PFSK-1 (cell line): ENCODE data around the gene IGF2BP2.

ENCODE experiments used
- FOXP2 ChIP-seq: optimal IDR thresholded peaks from 2 replicates; pipeline ENCODE3; 2011; ENCODE audit warnings: borderline replicate concordance, control low read depth, inconsistent platforms; ENCODE audit not compliant: insufficient read depth; ENCODE audit errors: extremely low read length, extremely low read depth
- POLR2AphosphoS5 ChIP-seq: IDR thresholded peaks from 2 replicates; pipeline ENCODE4 v1.6.1; 2012; ENCODE audit warnings: low read depth, mild to moderate bottlenecking, control low read depth, low read length, moderate library complexity
- SIN3A ChIP-seq: IDR thresholded peaks from 2 replicates; pipeline ENCODE4 v1.6.1; 2012; ENCODE audit warnings: mild to moderate bottlenecking, low read length, moderate library complexity, borderline replicate concordance; ENCODE audit not compliant: insufficient read depth
- TAF1 ChIP-seq: IDR thresholded peaks from 2 replicates; pipeline ENCODE4 v1.6.1; 2012; ENCODE audit warnings: low read length, control low read depth, borderline replicate concordance; ENCODE audit not compliant: insufficient read depth
- TF ChIP-seq, protein P1 (sequence below), 2 experiments: IDR thresholded peaks; 2 replicates each; pipeline versions ENCODE4 v1.6.1 to v1.8.0; 2011 to 2012; ENCODE audit warnings: low read depth in 2 of 2, low read length in 2 of 2, control low read depth in 1 of 2, inconsistent platforms in 1 of 2, mild to moderate bottlenecking in 1 of 2, moderate library complexity in 1 of 2; ENCODE audit not compliant: insufficient read depth in 1 of 2

DNA sequence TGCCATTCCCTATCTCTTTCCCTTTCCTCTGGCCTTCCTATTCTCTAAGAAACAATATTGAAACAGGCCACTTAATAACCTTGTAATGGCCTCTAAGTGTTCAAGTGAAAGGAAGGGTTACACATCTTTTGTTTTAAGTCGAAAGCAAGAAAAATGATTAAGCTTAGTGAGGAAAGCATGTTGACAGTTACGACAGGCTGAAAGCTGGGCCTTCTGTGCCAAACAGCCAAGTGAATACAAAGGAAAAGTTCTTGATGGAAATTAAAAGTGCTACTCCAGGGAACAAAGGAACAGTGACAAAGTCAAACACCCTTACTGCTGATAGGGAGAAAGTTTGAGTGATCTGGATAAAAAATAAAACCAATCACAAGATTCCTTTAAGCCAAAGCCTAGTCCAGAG is 184.5 kb downstream of the IGF2BP2 start:
- TF ChIP-seq POLR2AphosphoS5, result no peak
- no peak for TF ChIP-seq SIN3A
- TF ChIP-seq TAF1, result no peak
- TF ChIP-seq, protein P1, sequence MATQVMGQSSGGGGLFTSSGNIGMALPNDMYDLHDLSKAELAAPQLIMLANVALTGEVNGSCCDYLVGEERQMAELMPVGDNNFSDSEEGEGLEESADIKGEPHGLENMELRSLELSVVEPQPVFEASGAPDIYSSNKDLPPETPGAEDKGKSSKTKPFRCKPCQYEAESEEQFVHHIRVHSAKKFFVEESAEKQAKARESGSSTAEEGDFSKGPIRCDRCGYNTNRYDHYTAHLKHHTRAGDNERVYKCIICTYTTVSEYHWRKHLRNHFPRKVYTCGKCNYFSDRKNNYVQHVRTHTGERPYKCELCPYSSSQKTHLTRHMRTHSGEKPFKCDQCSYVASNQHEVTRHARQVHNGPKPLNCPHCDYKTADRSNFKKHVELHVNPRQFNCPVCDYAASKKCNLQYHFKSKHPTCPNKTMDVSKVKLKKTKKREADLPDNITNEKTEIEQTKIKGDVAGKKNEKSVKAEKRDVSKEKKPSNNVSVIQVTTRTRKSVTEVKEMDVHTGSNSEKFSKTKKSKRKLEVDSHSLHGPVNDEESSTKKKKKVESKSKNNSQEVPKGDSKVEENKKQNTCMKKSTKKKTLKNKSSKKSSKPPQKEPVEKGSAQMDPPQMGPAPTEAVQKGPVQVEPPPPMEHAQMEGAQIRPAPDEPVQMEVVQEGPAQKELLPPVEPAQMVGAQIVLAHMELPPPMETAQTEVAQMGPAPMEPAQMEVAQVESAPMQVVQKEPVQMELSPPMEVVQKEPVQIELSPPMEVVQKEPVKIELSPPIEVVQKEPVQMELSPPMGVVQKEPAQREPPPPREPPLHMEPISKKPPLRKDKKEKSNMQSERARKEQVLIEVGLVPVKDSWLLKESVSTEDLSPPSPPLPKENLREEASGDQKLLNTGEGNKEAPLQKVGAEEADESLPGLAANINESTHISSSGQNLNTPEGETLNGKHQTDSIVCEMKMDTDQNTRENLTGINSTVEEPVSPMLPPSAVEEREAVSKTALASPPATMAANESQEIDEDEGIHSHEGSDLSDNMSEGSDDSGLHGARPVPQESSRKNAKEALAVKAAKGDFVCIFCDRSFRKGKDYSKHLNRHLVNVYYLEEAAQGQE (IDR thresholded peaks at IDR 0.05; ENCODE audit: insufficient read depth in 1 of 2, low read depth in 2 of 2, low read length in 2 of 2), result no peak
- no peak for TF ChIP-seq FOXP2
